Measurements from ENCODE around the gene TAF8. TPM values are rescaled to one million over a fixed set of nuclear protein-coding genes. Genes with fewer than 3 reads are reported as not detected.
A peak's percentile ranks its signal among the peaks of the same experiment; 100 is the strongest.
"Not testable (repeated sequence)": the region's sequence is repeated elsewhere in the genome, so short reads cannot be mapped to it uniquely, and the experiment has no call there.

The TAF8 gene
- total RNA-seq, 4 donors from 2014 or later, result 19.2 to 28.5 (median 26.4) TPM

DNA sequence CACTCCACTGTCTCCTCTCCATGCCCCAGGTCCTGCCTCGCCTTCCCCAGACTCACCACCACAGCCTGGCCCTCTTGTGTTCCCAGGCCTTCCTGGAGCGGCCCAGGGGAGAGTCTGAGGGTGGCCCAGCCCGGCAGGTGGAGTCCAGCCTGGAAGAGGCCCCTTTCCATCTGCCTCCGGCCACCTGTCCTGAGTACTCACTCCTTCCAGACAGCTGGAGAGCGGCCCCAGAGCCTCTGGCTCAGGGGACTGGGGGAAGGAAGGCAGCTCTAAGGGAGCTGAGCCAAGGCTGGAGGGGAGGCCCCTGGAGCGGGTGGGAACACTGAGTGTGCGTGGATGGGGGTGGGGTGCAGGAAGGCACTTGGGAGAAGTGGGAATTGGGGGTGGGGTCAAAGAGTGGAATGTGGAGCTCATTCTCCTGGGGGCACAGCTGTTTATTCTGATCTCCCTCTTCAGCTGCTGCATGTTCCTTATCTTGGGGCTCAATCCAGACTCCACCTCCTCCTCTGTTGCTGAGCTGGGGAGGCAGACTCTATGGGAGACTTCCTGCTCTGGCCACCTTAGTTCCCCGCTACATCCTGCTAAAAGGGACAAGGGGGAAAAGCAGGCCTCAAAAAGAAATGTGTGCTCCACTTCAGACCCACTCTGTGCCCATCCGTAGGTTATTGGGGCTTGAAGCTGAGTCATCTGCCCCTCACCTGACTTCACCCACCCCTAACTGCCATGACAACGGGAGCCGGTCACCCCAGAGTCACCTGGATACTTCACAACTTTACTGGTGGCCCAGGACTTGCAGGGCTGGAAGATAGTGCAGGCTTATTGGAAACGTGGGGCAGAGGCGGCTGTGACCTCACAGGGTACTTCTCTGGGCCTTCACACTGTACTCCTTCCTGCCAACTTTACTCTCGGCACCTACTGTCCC lies 19.5 kb upstream of the TAF8 start:
- DNase-seq (ENCODE audit: low spot score in 2 of 2), result no peak
- 70% methylated on average over 14 of the region's 14 CpGs for WGBS

DNA sequence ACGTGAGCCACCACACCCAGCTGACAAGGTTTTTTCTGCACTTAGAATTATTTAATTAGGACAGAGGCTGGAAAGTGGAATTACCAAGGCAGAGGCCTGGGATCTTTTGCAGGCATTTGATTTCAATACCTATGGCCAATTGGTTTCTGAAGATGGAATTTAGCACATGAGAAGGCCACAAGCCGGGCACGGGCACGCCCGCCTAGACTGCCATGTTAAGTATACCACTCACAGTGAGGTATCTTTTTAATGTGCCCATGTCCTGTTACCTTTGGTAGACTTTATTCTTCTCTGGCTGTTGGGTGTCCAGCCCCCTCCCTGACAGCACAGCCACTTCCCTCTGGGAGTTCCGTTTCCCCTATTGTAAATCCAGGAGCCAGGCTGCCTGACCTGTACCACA lies 18.0 kb upstream of the TAF8 start:
- no peak overlapping the region for H3K27ac ChIP-seq
- no peaks in the 10 kb centered on the region for H3K27me3 ChIP-seq
- TF ChIP-seq, protein P1, sequence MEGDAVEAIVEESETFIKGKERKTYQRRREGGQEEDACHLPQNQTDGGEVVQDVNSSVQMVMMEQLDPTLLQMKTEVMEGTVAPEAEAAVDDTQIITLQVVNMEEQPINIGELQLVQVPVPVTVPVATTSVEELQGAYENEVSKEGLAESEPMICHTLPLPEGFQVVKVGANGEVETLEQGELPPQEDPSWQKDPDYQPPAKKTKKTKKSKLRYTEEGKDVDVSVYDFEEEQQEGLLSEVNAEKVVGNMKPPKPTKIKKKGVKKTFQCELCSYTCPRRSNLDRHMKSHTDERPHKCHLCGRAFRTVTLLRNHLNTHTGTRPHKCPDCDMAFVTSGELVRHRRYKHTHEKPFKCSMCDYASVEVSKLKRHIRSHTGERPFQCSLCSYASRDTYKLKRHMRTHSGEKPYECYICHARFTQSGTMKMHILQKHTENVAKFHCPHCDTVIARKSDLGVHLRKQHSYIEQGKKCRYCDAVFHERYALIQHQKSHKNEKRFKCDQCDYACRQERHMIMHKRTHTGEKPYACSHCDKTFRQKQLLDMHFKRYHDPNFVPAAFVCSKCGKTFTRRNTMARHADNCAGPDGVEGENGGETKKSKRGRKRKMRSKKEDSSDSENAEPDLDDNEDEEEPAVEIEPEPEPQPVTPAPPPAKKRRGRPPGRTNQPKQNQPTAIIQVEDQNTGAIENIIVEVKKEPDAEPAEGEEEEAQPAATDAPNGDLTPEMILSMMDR (IDR thresholded peaks at IDR 0.05), result no peak
- TF ChIP-seq EP300 (IDR thresholded peaks at IDR 0.05) (no peak), POLR2A (IDR thresholded peaks at IDR 0.05) (no peak), POLR2AphosphoS5 (IDR thresholded peaks at IDR 0.05) (no peak)
- DNase-seq (ENCODE audit: low spot score in 2 of 2), result no peak
- peaks cover 6% of the 10 kb centered on the region for H3K36me3 ChIP-seq
- peaks cover 9% of the 10 kb centered on the region for H3K4me1 ChIP-seq
- WGBS, result 87% methylated on average over 6 of the region's 6 CpGs
- H3K9me3 ChIP-seq, result no peaks in the 10 kb centered on the region
- no peak overlapping the region for H3K4me3 ChIP-seq

More for the DNA sequence above, 19.5 kb upstream of the TAF8 start:
- Histone ChIP-seq H3K36me3 (peaks cover 6% of the 10 kb centered on the region), H3K27ac (no peak overlapping the region), H3K4me3 (no peak overlapping the region), H3K4me1 (peaks cover 9% of the 10 kb centered on the region), H3K27me3 (no peaks in the 10 kb centered on the region), H3K9me3 (no peaks in the 10 kb centered on the region)
- TF ChIP-seq POLR2A (IDR thresholded peaks at IDR 0.05) (no peak), EP300 (IDR thresholded peaks at IDR 0.05) (no peak), POLR2AphosphoS5 (IDR thresholded peaks at IDR 0.05) (no peak)
- TF ChIP-seq, protein P1 (IDR thresholded peaks at IDR 0.05), result no peak

DNA sequence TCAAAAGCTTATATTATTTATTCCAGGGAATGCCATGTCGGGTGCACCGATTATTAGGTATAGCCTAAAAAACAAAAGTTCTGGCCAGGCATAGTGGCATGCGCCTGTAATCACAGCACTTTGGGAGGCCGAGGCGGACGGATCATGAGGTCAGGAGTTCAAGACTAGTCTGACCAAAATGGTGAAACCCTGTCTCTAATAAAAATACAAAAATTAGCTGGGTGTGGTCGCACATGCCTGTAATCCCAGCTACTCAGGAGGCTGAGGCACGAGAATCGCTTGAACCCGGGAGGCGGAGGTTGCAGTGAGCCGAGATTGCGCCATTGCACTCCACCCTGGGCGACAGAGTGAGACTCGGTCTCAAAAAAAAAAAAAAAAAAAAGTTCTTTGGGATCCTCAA lies 12.7 kb upstream of the TAF8 start:
- peak in 1 of 2 donors; percentile 56 for DNase-seq (ENCODE audit: low spot score in 2 of 2)
- not testable (repeated sequence) for H3K4me3 ChIP-seq, H3K27me3 ChIP-seq, H3K36me3 ChIP-seq, H3K9me3 ChIP-seq, H3K27ac ChIP-seq
- peaks cover 14% of the 10 kb centered on the region for H3K4me1 ChIP-seq
- WGBS, result 93% methylated on average over 15 of the region's 15 CpGs

DNA sequence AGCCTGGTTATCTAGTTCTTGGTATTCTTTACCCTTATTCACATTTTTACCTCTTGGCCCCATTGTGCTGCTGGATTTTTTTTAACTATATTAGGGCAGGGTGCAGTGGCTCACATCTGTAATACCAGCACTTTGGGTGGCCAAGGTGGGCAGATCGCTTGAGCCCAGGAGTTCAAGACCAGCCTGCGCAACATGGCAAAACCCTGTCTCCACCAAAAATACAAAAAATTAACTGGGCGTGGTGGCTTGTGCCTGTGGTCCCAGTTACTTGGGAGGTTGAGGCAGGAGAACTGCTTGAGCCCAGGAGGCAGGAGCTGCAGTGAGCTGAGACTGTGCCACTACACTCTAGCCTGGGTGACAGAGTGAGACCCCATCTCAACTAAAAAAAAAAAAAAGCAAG lies 12.2 kb upstream of the TAF8 start:
- TF ChIP-seq POLR2AphosphoS5 (IDR thresholded peaks at IDR 0.05) (no peak), POLR2A (IDR thresholded peaks at IDR 0.05) (no peak), EP300 (IDR thresholded peaks at IDR 0.05) (no peak)
- TF ChIP-seq, protein P1 (IDR thresholded peaks at IDR 0.05), result no peak
- peaks cover 6% of the 10 kb centered on the region for H3K36me3 ChIP-seq
- H3K4me3 ChIP-seq, result no peak overlapping the region
- DNase-seq (ENCODE audit: low spot score in 2 of 2), result peak in 1 of 2 donors; percentile 8
- H3K9me3 ChIP-seq, result no peaks in the 10 kb centered on the region
- WGBS, result 97% methylated on average over 3 of the region's 3 CpGs
- no peak overlapping the region for H3K27ac ChIP-seq
- no peaks in the 10 kb centered on the region for H3K27me3 ChIP-seq
- peaks cover 19% of the 10 kb centered on the region for H3K4me1 ChIP-seq

DNA sequence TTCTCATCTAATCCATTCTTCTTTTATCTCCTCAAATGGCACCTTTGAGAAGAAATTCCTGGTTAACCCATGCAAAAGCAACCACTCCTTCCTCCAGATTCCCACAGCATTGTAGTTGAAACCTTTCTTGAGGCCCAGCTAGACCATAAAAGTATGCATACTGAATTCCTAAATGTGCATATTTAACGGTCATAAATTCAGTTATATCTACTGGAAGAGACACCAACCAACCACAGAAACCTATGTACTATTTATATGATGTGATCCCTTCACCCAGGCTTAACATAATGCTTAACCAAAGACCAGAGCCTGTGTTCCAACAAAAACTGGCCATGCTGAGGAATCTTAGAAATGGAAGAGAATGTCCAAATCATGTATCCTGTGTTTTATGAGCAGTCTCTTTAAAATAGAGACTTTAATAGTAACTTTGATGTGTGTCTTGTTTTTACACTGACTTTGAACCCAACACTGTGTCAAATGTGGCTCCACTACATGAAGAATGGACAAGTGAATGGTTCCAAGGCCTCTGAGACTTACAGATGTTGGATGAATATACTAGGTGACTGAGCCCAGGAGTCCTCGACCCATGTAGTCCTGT lies 11.4 kb upstream of the TAF8 start:
- WGBS, result 65% methylated on average over 2 of the region's 2 CpGs
- H3K36me3 ChIP-seq, result peaks cover 6% of the 10 kb centered on the region
- no peaks in the 10 kb centered on the region for H3K9me3 ChIP-seq
- H3K27ac ChIP-seq, result no peak overlapping the region
- no peak for DNase-seq (ENCODE audit: low spot score in 2 of 2)
- H3K4me3 ChIP-seq, result no peak overlapping the region
- TF ChIP-seq, protein P1 (IDR thresholded peaks at IDR 0.05), result no peak
- no peak for TF ChIP-seq POLR2AphosphoS5 (IDR thresholded peaks at IDR 0.05)
- H3K4me1 ChIP-seq, result peaks cover 26% of the 10 kb centered on the region
- H3K27me3 ChIP-seq, result no peaks in the 10 kb centered on the region

All from suprapubic skin (tissue), 4 donors.